Gastrocnemius medialis (tissue), 4 donors: ENCODE measurements around the gene ASIC3. TPM values are rescaled to one million over a fixed set of nuclear protein-coding genes. Genes with fewer than 3 reads are reported as not detected.

Experiments used
- ATAC-seq, 2 donors: fragments of 150-250 bp; one replicate each; pipeline ENCODE4 v1.9.1; 2016
- DNase-seq, 2 donors: peaks; one replicate each; pipeline ENCODE4 v3.0.0-alpha.2; 2019
- H3K27ac ChIP-seq, 4 donors: fragments of 200-600 bp; sonication (generic); 1 replicate in 1 of 4; 2 replicates in 3 of 4; pipeline ENCODE4 v1.5.1; 2016 to 2018; ENCODE audit warnings: mild to moderate bottlenecking in 2 of 4, moderate library complexity in 1 of 4
- H3K27me3 ChIP-seq, 3 donors: fragments of 200-600 bp; sonication (generic) in 2 of 3; 1 replicate in 1 of 3; 2 replicates in 2 of 3; pipeline versions ENCODE4 v1.5.1 to v1.6.0; 2016 to 2019; ENCODE audit warnings: mild to moderate bottlenecking in 1 of 3, moderate library complexity in 1 of 3
- H3K36me3 ChIP-seq, 2 donors: fragments of 200-600 bp; sonication (generic) in 1 of 2; one replicate each; pipeline ENCODE4 v1.5.1; 2017 to 2018
- H3K4me1 ChIP-seq, 2 donors: fragments of 200-600 bp; sonication (generic) in 1 of 2; one replicate each; pipeline ENCODE4 v1.5.1; 2016 to 2017; ENCODE audit warnings: mild to moderate bottlenecking in 2 of 2
- H3K4me3 ChIP-seq, 4 donors: fragments of 200-600 bp; sonication (generic) in 3 of 4; 1 replicate in 1 of 4; 2 replicates in 3 of 4; pipeline ENCODE4 v1.5.1; 2016 to 2019; ENCODE audit warnings: mild to moderate bottlenecking in 2 of 4
- H3K9me3 ChIP-seq, 3 donors: fragments of 200-600 bp; sonication (generic) in 2 of 3; 1 replicate in 1 of 3; 2 replicates in 2 of 3; pipeline ENCODE4 v1.5.1; 2016 to 2019
- POLR2A ChIP-seq, 2 donors: fragments of 450-650 bp; IDR thresholded peaks; one replicate each; pipeline ENCODE4 v1.6.1; 2017; ENCODE audit warnings: antibody characterized with exemption in 2 of 2, mild to moderate bottlenecking in 2 of 2, moderate library complexity in 2 of 2
- in situ Hi-C, 4 donors: fragments of 200-750 bp; cut with MboI; loops; one replicate each; pipeline versions ENCODE4 v1.15.0 to v1.8.0; 2017; ENCODE audit warnings: low sequenced_read_pairs in 4 of 4
- intact Hi-C: fragments of 100-400 bp; cut with DNase I; formaldehyde crosslinking; loops from one replicate; pipeline ENCODE4 v1.15.1; 2023; ENCODE audit warnings: low total_unique reads
- total RNA-seq, 4 donors: library from RNA; depleted of rRNA; stranded (reverse); fragments of >200 nt; gene quantifications; one replicate each; pipeline versions ENCODE4 v1.1.0 to v1.2.3, GENCODE V29; 2016
- TF ChIP-seq, protein P1 (sequence below), 5 experiments: fragments of 450-650 bp in 3 of 5; fragments of 200-600 bp in 2 of 5; sonication (generic) in 2 of 5; IDR thresholded peaks in 4 of 5; conservative IDR thresholded peaks in 1 of 5; 1 replicate in 4 of 5; 2 replicates in 1 of 5; pipeline ENCODE4 v1.5.1; 2016 to 2019; ENCODE audit warnings: antibody characterized with exemption in 5 of 5, mild to moderate bottlenecking in 3 of 5, moderate library complexity in 3 of 5

ASIC3 gene
- total RNA-seq, 4 donors from 2014 or later = 0.72 to 11.0 (median 2.5) TPM

DNA sequence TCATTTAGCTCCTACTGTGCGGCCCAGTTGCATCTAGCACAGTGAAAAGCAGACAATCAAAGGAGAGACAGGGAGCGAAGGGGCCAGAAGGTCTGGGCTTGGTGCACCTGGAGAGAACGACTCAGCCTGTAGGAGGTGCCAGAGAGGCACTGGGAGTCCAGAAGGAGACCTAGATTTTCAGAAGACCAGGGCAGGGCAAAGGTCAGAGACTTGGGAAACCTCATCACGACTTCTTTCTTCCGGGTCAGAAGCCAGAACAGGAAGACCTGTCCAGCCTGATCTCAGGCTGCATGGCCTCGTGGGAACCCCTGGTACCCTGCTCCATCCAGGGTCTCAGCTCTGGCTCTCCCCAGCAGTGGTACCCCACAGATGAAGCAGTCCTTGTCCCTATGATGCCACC, 43.1 kb downstream of the ASIC3 start:
- no peak for DNase-seq
- peaks cover 0 to 4% of the 10 kb centered on the region in 2 donors for H3K36me3 ChIP-seq
- H3K4me1 ChIP-seq = peaks cover 29 to 31% of the 10 kb centered on the region in 2 donors
- no peak overlapping the region for H3K27ac ChIP-seq
- in situ Hi-C loops = no loop called here
- intact Hi-C loops = no loop called here
- no peaks in the 10 kb centered on the region for H3K9me3 ChIP-seq
- TF ChIP-seq, protein P1, sequence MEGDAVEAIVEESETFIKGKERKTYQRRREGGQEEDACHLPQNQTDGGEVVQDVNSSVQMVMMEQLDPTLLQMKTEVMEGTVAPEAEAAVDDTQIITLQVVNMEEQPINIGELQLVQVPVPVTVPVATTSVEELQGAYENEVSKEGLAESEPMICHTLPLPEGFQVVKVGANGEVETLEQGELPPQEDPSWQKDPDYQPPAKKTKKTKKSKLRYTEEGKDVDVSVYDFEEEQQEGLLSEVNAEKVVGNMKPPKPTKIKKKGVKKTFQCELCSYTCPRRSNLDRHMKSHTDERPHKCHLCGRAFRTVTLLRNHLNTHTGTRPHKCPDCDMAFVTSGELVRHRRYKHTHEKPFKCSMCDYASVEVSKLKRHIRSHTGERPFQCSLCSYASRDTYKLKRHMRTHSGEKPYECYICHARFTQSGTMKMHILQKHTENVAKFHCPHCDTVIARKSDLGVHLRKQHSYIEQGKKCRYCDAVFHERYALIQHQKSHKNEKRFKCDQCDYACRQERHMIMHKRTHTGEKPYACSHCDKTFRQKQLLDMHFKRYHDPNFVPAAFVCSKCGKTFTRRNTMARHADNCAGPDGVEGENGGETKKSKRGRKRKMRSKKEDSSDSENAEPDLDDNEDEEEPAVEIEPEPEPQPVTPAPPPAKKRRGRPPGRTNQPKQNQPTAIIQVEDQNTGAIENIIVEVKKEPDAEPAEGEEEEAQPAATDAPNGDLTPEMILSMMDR (IDR thresholded peaks at IDR 0.05 in 4 of 5, conservative IDR thresholded peaks at IDR 0.05 in 1 of 5) = peak in 2 of 5 experiments; percentile 26 to 36
- no peak for TF ChIP-seq POLR2A (IDR thresholded peaks at IDR 0.05)
- no peak overlapping the region for H3K4me3 ChIP-seq
- ATAC-seq = no peak
- no peaks in the 10 kb centered on the region for H3K27me3 ChIP-seq

DNA sequence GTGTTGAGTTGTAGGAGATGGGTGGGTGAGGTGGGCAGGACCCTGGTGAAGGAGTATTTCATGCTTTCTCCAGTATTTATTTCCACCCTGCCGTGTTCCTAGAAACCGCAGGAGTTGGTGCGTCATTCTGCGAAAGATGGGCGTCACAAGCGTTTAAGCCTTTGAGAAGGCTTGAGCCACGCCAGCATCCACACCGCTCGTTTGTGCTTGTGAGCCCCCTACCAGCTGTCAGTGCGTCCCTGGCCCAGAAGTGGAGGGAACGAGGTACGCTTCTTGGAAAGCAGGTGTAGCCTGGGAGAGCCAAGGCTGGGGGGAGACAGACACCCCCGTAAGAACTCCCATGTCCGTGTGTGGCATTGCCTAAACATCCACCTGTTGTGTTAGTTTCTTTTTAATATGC, 43.7 kb downstream of the ASIC3 start:
- H3K27ac ChIP-seq = no peak overlapping the region

DNA sequence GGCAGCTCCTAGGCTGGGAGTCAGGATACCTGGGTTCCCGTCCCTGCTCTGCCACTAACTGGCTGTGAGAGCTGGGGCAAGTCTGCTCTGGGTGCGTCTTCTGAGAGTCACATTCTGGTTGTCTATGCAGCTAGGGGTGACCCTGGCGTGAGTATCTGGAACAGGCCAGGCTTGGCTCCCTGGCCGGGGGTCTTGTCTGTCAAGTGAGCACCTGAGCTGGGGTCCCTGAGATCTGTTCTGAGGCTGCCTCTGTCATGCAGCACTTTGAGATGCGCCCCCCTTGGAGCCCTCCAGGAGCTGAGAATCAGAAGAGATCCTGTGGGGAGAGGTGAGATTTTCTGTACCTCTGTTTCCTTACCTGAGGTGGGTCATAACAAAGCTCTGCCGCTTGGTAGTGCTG, 45.4 kb downstream of the ASIC3 start:
- Histone ChIP-seq H3K27me3 (no peaks in the 10 kb centered on the region), H3K36me3 (peaks cover 0 to 4% of the 10 kb centered on the region in 2 donors), H3K4me3 (no peak overlapping the region), H3K4me1 (peaks cover 18 to 19% of the 10 kb centered on the region in 2 donors), H3K27ac (no peak overlapping the region), H3K9me3 (no peaks in the 10 kb centered on the region)
- TF ChIP-seq, protein P1 (IDR thresholded peaks at IDR 0.05 in 4 of 5, conservative IDR thresholded peaks at IDR 0.05 in 1 of 5) = no peak
- no peak for TF ChIP-seq POLR2A (IDR thresholded peaks at IDR 0.05)
- in situ Hi-C loops = no loop called here
- DNase-seq = no peak
- intact Hi-C loops = no loop called here
- no peak for ATAC-seq

More for the DNA sequence above, 43.7 kb downstream of the ASIC3 start:
- H3K4me1 ChIP-seq = peaks cover 29 to 31% of the 10 kb centered on the region in 2 donors
- in situ Hi-C loops (no loop called here), intact Hi-C loops (no loop called here)
- TF ChIP-seq, protein P1 (IDR thresholded peaks at IDR 0.05 in 4 of 5, conservative IDR thresholded peaks at IDR 0.05 in 1 of 5) = no peak
- TF ChIP-seq POLR2A (IDR thresholded peaks at IDR 0.05) = no peak
- H3K36me3 ChIP-seq = peaks cover 0 to 4% of the 10 kb centered on the region in 2 donors
- H3K27me3 ChIP-seq = no peaks in the 10 kb centered on the region
- no peak overlapping the region for H3K4me3 ChIP-seq
- no peak for ATAC-seq
- no peaks in the 10 kb centered on the region for H3K9me3 ChIP-seq
- DNase-seq = no peak

DNA sequence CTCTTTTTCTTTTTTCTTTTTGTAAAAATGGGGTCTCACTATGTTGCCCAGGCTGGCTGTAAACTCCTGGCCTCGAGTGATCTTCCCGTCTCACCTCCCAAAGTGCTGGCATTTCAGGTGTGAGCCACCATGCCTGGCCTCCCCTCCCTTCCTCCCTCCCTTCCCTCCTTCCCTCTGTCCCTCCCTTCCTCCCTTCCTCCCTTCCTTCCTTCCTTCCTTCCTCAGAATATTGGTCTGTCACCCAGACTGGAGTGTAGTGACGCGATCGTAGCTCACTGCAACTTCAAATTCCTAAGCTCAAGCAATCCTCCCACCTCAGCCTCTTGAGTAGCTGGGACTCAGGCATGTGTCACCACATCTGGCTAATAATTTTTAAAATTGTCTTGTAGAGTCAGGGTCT, 46.3 kb downstream of the ASIC3 start:
- in situ Hi-C loops (no loop called here), intact Hi-C loops (no loop called here)
- peaks cover 9 to 13% of the 10 kb centered on the region in 2 donors for H3K4me1 ChIP-seq
- no peak overlapping the region for H3K27ac ChIP-seq
- DNase-seq (no peak), ATAC-seq (no peak)
- no peak overlapping the region for H3K4me3 ChIP-seq
- peaks cover 0 to 4% of the 10 kb centered on the region in 2 donors for H3K36me3 ChIP-seq
- H3K9me3 ChIP-seq = no peaks in the 10 kb centered on the region
- TF ChIP-seq, protein P1 (IDR thresholded peaks at IDR 0.05 in 4 of 5, conservative IDR thresholded peaks at IDR 0.05 in 1 of 5) = no peak
- no peak for TF ChIP-seq POLR2A (IDR thresholded peaks at IDR 0.05)
- H3K27me3 ChIP-seq = no peaks in the 10 kb centered on the region
